Mesothelial cell of epicardium (in vitro differentiated cells): ENCODE measurements around the gene CD46. TPM values are rescaled to one million over a fixed set of nuclear protein-coding genes. Genes with fewer than 3 reads are reported as not detected.
A peak's percentile ranks its signal among the peaks of the same experiment; 100 is the strongest.
"Not testable (repeated sequence)": the region's sequence is repeated elsewhere in the genome, so short reads cannot be mapped to it uniquely, and the experiment has no call there.

Source experiments
- DNase-seq, 2 experiments: peaks; one replicate each; pipeline ENCODE4 v3.0.0; 2021; ENCODE audit warnings: low spot score in 2 of 2; ENCODE audit not compliant: unreplicated experiment in 2 of 2
- H3K27ac Mint-ChIP-seq: 2 replicates; pipeline ENCODE4 v1.8.0; 2021; ENCODE audit warnings: mixed read lengths
- H3K27me3 Mint-ChIP-seq: 2 replicates; pipeline ENCODE4 v1.8.0; 2021; ENCODE audit warnings: low read depth, mixed read lengths
- H3K36me3 Mint-ChIP-seq: 2 replicates; pipeline ENCODE4 v1.8.0; 2021; ENCODE audit warnings: mixed read lengths
- H3K4me1 Mint-ChIP-seq: 2 replicates; pipeline ENCODE4 v1.8.0; 2021; ENCODE audit warnings: mixed read lengths
- H3K4me3 Mint-ChIP-seq: 2 replicates; pipeline ENCODE4 v1.8.0; 2021; ENCODE audit warnings: mild to moderate bottlenecking, moderate library complexity, mixed read lengths
- H3K9me3 Mint-ChIP-seq: 2 replicates; pipeline ENCODE4 v1.8.0; 2021; ENCODE audit warnings: mixed read lengths
- CTCF ChIP-seq: fragments of 200-600 bp; sonication (generic); IDR thresholded peaks from one replicate; pipeline ENCODE4 v1.5.0; 2021; ENCODE audit warnings: antibody characterized with exemption; ENCODE audit not compliant: unreplicated experiment
- total RNA-seq: library from RNA; stranded (reverse); gene quantifications from 3 replicates; pipeline ENCODE4 v1.2.1, GENCODE V29; 2021

The CD46 gene
- total RNA-seq = 223 to 228 TPM (median 224 TPM) in 3 replicates

GRCh38 chr1:207751790-207752455, at the start of gene CD46:
CD46 (plus strand) TSS chr1:207752054; CDS start chr1:207752213, 159 bp downstream.
- peak; percentile 82 to 92 for DNase-seq
- no peaks in the 10 kb centered on the region for H3K9me3 Mint-ChIP-seq
- TF ChIP-seq CTCF = no peak
- H3K27ac Mint-ChIP-seq = peak within 1 kb of the TSS; percentile 99
- H3K36me3 Mint-ChIP-seq = no peaks in the 10 kb centered on the region
- peaks cover 67% of the 10 kb centered on the region for H3K4me1 Mint-ChIP-seq
- H3K27me3 Mint-ChIP-seq = no peaks in the 10 kb centered on the region
- H3K4me3 Mint-ChIP-seq = peak within 1 kb of the TSS; percentile 100

- no peaks in the 10 kb centered on the region for H3K9me3 Mint-ChIP-seq
- no peak for TF ChIP-seq CTCF
- no peak for DNase-seq
- no peaks in the 10 kb centered on the region for H3K27me3 Mint-ChIP-seq
- no peaks in the 10 kb centered on the region for H3K36me3 Mint-ChIP-seq
- no peak overlapping the region for H3K27ac Mint-ChIP-seq
- H3K4me1 Mint-ChIP-seq = peaks cover 18% of the 10 kb centered on the region
- H3K4me3 Mint-ChIP-seq = no peak overlapping the region
These were observed 49.5 kb upstream of the CD46 start for GRCh38 chr1:207702317-207702716.

- peaks cover 10% of the 10 kb centered on the region for H3K4me1 Mint-ChIP-seq
- H3K4me3 Mint-ChIP-seq = no peak overlapping the region
- no peak for TF ChIP-seq CTCF
- H3K27ac Mint-ChIP-seq = no peak overlapping the region
- H3K36me3 Mint-ChIP-seq = no peaks in the 10 kb centered on the region
- no peaks in the 10 kb centered on the region for H3K27me3 Mint-ChIP-seq
- no peak for DNase-seq
- no peaks in the 10 kb centered on the region for H3K9me3 Mint-ChIP-seq
These were observed 48.1 kb upstream of the CD46 start for GRCh38 chr1:207703712-207704111.

GRCh38 chr1:207708004-207708403, 43.9 kb upstream of the CD46 start:
- H3K9me3 Mint-ChIP-seq, H3K36me3 Mint-ChIP-seq, H3K27ac Mint-ChIP-seq, H3K4me3 Mint-ChIP-seq, H3K27me3 Mint-ChIP-seq, DNase-seq, H3K4me1 Mint-ChIP-seq: not testable (repeated sequence)

GRCh38 chr1:207711285-207711684, 40.6 kb upstream of the CD46 start:
- Mint-ChIP-seq H3K36me3 (no peaks in the 10 kb centered on the region), H3K4me1 (no peaks in the 10 kb centered on the region), H3K27me3 (no peaks in the 10 kb centered on the region)

GRCh38 chr1:207712701-207713100, 39.2 kb upstream of the CD46 start:
- not testable (repeated sequence) for H3K4me1 Mint-ChIP-seq, H3K27ac Mint-ChIP-seq, H3K27me3 Mint-ChIP-seq, H3K4me3 Mint-ChIP-seq, DNase-seq, H3K36me3 Mint-ChIP-seq
- H3K9me3 Mint-ChIP-seq = peaks cover 15% of the 10 kb centered on the region

More at GRCh38 chr1:207711285-207711684, 40.6 kb upstream of the CD46 start:
- no peak for TF ChIP-seq CTCF
- DNase-seq = no peak
- peaks cover 15% of the 10 kb centered on the region for H3K9me3 Mint-ChIP-seq
- H3K4me3 Mint-ChIP-seq = no peak overlapping the region
- no peak overlapping the region for H3K27ac Mint-ChIP-seq

- Mint-ChIP-seq H3K36me3 (no peaks in the 10 kb centered on the region), H3K27me3 (no peaks in the 10 kb centered on the region), H3K4me1 (no peaks in the 10 kb centered on the region), H3K4me3 (no peak overlapping the region), H3K27ac (no peak overlapping the region), H3K9me3 (peaks cover 15% of the 10 kb centered on the region)
- TF ChIP-seq CTCF = no peak
- no peak for DNase-seq
These were observed 38.3 kb upstream of the CD46 start for GRCh38 chr1:207713529-207713928.
